HG03342 (cell line): Measurements from ENCODE around the gene PRKCB.
"Not testable (repeated sequence)": the region's sequence is repeated elsewhere in the genome, so short reads cannot be mapped to it uniquely, and the experiment has no call there.

Source experiments
- ATAC-seq: cut with Tn5 transposase; IDR thresholded peaks from one replicate; pipeline ENCODE4 v1.9.1; 2021; ENCODE audit warnings: mild to moderate bottlenecking, moderate library complexity; ENCODE audit not compliant: unreplicated experiment

PRKCB gene

DNA sequence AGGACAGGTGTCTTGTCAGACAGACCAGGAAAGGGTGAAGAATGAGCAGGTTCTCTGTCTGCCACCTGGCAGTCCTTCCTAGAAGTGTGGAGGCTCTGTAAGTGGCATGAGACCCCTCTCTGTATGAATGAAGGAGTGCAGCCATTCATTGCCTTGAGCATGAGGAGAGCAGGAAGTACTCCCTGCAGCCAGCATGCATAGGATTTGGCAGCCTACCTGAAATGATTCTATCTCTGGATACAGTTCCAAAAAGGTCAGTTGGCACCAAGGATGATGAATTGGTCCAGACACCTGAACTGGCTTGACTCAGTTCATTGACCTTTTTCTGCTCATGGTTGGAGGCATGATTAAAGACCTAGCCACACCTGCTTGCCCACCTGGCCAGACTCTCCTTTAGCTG lies 163.0 kb downstream of the PRKCB start:
- ATAC-seq: no peak

- peak; percentile 69 for ATAC-seq
These were observed 163.9 kb downstream of the PRKCB start for GRCh38 chr16:23999663-24000062.

GRCh38 chr16:24001710-24002109 lies 165.9 kb downstream of the PRKCB start:
- ATAC-seq: no peak

DNA sequence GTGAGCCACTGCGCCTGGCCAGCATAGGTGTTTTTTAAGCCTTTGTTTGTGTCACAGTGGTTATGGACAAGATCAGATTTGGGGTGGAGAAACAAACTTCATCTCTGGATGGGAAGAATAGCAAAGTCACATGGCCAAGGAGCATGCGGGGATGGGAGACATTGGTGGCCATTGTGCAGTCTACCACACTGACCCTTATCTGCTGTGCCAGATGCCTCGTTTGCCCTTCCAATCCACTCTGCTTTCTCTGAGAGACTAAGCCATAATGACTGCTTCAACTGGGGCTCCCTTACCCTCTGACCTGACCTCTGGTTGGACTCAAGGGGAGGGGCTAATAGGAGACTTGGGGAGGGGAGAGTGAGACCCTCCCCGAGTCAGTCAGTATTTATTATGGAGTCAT lies 166.8 kb downstream of the PRKCB start:
- no peak for ATAC-seq

- ATAC-seq: no peak
These were observed 169.8 kb downstream of the PRKCB start for GRCh38 chr16:24005577-24005976.

DNA sequence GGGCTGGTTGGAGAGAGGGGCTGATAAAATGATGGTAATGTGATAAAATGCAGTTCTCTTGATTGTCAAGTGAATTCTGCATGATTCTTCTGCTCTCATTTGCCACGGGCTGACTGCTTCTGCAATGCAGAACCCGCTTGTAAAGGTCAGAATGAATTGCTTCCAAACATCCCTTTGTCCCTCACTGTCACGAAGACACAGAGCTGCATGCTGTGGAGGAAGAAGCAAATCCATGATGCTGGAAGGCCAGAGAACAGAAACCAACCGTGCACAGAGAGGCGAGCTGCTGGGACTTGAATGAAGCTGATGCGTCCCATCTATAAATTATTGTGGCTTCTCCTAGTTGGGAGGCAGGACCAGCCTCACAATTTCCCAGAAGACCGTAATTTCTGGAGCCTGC lies 171.6 kb downstream of the PRKCB start:
- ATAC-seq: no peak

DNA sequence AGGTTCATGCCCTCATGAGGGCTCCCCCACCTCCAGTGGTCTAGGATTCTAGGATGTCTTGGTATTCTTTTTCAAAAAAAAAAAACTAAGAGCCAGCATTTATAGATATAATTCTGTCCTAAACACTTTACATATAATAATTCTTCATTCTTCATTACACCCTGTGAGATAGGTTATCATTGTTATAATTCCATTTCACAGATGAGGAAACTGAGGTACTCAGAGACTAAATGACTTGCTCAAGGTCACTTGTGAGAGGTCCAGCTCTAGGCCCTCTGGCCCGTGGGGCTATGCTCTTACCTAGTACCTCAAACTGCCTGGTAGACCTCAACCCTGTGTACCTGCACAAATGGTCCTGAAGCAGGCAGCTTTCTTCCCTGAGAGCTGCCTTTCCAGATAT lies 172.2 kb downstream of the PRKCB start:
- no peak for ATAC-seq

DNA sequence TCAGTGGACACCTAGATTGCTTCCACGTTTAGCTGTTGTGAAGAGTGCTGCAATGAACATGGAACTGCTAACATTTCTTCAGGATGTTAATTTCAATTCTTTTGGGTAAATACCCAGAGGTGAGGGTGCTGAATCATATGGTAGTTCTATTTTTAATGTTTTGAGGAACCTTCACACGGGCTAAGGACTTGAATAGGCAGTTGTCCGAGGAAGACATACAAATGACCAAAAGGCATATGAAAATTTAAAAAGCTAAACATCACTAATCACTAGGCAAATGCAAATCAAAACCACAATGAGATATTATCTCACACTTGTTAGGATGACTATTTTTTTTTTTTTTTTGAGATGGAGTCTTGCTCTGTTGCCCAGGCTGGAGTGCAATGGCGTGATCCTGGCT lies 173.3 kb downstream of the PRKCB start:
- ATAC-seq: no peak

- no peak for ATAC-seq
These were observed 174.2 kb downstream of the PRKCB start for GRCh38 chr16:24009955-24010354.

DNA sequence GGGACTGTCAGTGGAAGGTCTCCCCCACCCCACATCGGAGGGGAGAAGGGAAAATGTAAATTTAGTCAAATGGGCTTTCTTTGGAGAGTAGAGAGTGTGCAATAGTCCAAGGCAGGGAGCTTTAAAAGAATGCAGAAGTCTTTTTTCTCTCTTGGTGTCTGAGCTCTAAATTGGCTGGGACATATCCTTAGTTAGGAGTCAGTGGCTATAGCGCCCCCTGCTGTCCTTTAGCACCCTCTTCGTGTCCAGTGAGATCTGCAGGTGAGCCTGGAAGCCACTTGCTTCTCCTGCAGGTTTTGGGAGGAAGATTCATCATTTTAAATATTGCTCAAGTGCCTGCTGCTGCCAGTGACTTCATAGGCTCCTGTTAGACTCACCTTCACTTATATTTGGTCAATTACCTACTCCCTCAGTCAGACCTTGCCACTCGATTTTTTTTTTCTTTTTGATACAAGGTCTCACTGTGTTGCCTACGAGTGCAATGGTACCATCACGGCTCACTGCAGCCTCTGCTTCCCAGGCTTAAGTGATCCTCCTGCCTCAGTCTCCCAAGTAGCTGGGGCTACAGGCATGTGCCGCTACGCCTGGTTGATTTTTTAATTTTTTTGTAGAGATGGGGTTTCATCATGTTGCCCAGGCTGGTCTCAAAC lies 174.8 kb downstream of the PRKCB start:
- ATAC-seq: no peak

DNA sequence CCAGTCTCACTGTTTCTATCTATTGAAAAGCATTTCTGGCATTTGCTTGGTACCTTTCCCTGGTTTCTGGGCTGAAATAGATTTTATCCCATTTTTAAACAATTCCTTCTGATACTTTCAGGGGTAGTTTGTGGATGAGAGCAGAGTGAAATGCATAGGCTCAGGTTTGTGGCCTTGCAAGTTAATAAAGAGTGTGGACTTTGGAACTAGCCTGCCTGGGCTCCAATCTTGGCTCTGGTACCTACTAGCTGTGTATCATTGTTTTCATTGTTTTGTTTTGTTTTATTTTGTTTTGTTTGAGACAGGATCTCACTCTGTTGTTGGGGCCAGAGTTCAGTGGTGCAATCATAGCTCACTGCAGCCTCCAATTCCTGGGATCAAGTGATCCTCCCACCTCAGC lies 175.5 kb downstream of the PRKCB start:
- no peak for ATAC-seq

DNA sequence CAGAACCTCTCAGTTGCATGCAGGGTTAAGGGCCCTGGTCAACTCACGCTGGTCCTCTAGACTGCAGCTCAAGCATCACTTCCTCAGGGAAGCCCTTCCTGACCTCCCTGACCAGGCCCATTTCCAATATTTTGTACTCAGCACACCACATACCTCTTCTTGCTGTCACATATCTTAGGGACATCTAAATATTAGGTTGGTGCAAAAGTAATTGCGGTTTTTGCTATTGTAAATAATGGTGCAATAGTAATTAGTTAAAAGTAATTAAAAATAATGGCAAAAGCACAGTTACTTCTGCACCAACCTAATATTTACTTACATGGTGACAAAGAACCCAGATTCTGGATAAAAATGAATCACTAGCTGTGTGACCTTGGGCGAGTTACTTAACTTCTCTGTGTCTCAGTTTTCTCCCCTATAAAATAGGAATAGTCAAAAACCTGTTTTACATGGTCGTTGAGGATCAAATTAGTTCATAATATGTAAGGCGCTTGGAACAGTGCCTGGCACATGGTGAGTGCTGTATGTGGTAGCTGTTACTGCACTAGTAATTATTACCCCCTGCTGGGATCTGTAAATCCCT lies 177.4 kb downstream of the PRKCB start:
- ATAC-seq: no peak

GRCh38 chr16:24013864-24014645 lies 178.3 kb downstream of the PRKCB start:
- ATAC-seq: peak; percentile 90

DNA sequence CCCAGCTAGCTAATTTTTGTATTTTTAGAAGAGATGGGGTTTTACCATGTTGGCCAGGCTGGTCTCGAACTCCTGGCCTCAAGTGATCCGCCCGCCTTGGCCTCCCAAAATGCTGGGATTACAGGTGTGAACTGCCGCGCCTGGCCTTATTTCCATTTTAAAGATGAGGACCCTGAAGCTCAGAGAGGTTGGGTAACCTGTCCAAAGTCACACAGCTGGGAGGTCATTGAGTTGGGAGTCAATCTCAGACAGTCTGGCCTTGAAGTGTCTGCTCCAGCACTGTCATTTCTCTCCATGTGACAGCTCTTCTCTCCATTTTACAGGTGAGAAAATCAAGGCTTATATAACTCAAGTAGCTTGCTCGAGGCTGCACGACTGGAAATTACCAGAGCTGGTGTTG lies 179.2 kb downstream of the PRKCB start:
- ATAC-seq: not testable (repeated sequence)

- ATAC-seq: no peak
These were observed 180.1 kb downstream of the PRKCB start for GRCh38 chr16:24015923-24016322.

GRCh38 chr16:24018485-24018884 lies 182.7 kb downstream of the PRKCB start:
- no peak for ATAC-seq

- ATAC-seq: no peak
These were observed 187.0 kb downstream of the PRKCB start for GRCh38 chr16:24022797-24023196.

DNA sequence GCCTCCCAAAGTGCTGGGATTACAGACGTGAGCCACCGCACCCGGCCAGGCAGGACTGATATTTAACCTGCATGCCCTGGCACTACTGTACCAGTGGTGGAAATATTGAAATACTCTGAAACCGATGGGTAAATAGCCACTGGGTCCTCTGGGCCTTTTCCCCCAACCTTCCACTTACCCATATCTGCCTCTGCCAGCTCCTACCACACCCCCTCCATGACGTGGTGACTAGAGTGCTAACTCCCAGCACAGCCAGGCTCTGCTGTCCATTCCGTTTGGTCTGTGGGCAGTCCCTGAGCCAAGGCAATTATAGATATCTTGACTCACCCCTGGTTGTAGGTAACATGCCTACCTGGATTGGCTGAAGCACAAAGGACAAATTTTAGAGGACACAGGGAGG lies 187.8 kb downstream of the PRKCB start:
- no peak for ATAC-seq

DNA sequence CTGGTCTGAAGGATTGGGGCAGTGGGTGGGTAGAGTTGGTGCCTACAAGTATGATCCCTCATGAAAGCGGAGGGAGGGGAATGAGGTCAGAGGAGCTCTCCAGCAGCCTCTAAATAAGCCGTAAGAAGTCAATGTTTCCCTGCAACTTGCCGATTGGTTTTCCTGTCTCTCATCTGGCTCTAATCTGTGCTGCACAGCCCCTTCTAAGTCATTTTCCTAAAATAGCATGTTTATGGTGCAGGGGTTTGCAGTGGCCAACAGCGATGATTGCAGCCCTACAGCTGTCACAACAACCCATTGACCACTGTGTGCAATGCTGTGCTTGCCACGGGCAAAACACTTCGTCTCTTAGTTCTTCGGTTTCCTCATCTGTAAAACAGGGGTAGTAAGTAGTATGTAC lies 189.2 kb downstream of the PRKCB start:
- ATAC-seq: no peak

DNA sequence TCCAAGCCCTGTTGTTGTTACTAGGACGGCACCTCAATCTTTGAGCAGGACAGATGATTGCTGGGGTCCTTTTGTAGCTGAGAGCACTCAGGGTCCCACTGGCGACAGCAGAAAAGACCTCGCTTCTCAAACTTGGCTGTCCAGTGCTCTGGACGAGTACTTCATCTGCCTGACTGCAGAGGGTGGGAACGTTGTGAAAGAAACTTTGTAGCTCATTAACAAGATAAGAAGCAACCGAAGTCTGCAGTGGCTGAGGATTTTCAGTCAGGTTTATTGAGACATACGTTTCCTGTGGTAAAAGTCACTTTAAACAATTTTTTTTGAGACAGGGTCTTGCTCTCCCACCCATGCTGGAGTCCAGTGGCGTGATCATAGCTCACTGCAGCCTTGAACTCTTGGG lies 191.7 kb downstream of the PRKCB start:
- no peak for ATAC-seq

- ATAC-seq: not testable (repeated sequence)
These were observed 194.1 kb downstream of the PRKCB start for GRCh38 chr16:24029841-24030240.

GRCh38 chr16:24035127-24035842 lies 199.5 kb downstream of the PRKCB start:
- no peak for ATAC-seq
